IMR-90 (cell line): ENCODE measurements around the gene H1-8. TPM values are rescaled to one million over a fixed set of nuclear protein-coding genes. Genes with fewer than 3 reads are reported as not detected.

Experiments used
- ATAC-seq: fragments of 200-7000 bp; cut with Tn5 transposase; 2 replicates; pipeline ENCODE4 v1.9.1; 2020; ENCODE audit warnings: low read depth, mild to moderate bottlenecking, moderate library complexity
- BruUV-seq: library from RNA; stranded (reverse); fragments of 400-500 nt; replicated peaks from 2 replicates; lab custom pipeline; 2021; lab: Mats Ljungman, UMichigan
- CTCF ChIA-PET: fragments of 300-600 bp; formaldehyde crosslinking; extraction: SDS; loops from one replicate; lab custom pipeline; 2021; ENCODE audit warnings: antibody characterized with exemption; lab: Yijun Ruan, JAX
- POLR2A ChIA-PET: fragments of 300-600 bp; sonication (Branson Sonifier 250); formaldehyde crosslinking; loops from one replicate; lab custom pipeline; 2022; ENCODE audit warnings: antibody characterized with exemption; ENCODE audit not compliant: unreplicated experiment; lab: Charles Lee
- DNase-seq: peaks from one replicate; pipeline ENCODE4 v3.0.0; 2013
- H2AFZ ChIP-seq: replicated peaks from 2 replicates; pipeline ENCODE3; 2013; ENCODE audit warnings: low read length, mild to moderate bottlenecking; ENCODE audit not compliant: poor library complexity
- H2AK5ac ChIP-seq: 2 replicates; pipeline ENCODE4 v1.6.1; 2013; ENCODE audit warnings: low read depth, low read length, inconsistent platforms
- H2AK9ac ChIP-seq: replicated peaks from 2 replicates; pipeline ENCODE3; 2013; ENCODE audit warnings: mild to moderate bottlenecking, low read depth, low read length, moderate library complexity; ENCODE audit not compliant: poor library complexity
- H2BK120ac ChIP-seq: 2 replicates; pipeline ENCODE4 v1.6.1; 2013; ENCODE audit warnings: low read depth, low read length, inconsistent platforms
- H2BK15ac ChIP-seq: 3 replicates; pipeline ENCODE4 v1.6.1; 2013; ENCODE audit warnings: low read depth, low read length, inconsistent platforms
- H2BK20ac ChIP-seq: 2 replicates; pipeline ENCODE4 v1.6.1; 2013; ENCODE audit warnings: low read depth, mild to moderate bottlenecking, inconsistent platforms, low read length, moderate library complexity
- H2BK5ac ChIP-seq: 2 replicates; pipeline ENCODE4 v1.6.1; 2013; ENCODE audit warnings: mild to moderate bottlenecking, low read depth, low read length, inconsistent platforms; ENCODE audit not compliant: poor library complexity, severe bottlenecking
- H3K14ac ChIP-seq: replicated peaks from 2 replicates; pipeline ENCODE4 v1.6.1; 2013; ENCODE audit warnings: low read depth, low read length, inconsistent platforms
- H3K18ac ChIP-seq: 2 replicates; pipeline ENCODE4 v1.6.1; 2013; ENCODE audit warnings: low read depth, low read length, control low read depth
- H3K23ac ChIP-seq: 2 replicates; pipeline ENCODE4 v1.6.1; 2013; ENCODE audit warnings: low read depth, low read length, inconsistent platforms
- H3K27ac ChIP-seq: 2 replicates; pipeline ENCODE4 v1.5.1; 2013; ENCODE audit warnings: mild to moderate bottlenecking, control low read depth, low read length; ENCODE audit not compliant: insufficient read depth
- H3K27me3 ChIP-seq: 2 replicates; pipeline ENCODE4 v1.6.1; 2013; ENCODE audit warnings: low read length; ENCODE audit not compliant: control insufficient read depth, insufficient read depth
- H3K36me3 ChIP-seq: 2 replicates; pipeline ENCODE4 v1.6.1; 2013; ENCODE audit warnings: low read length, mixed read lengths; ENCODE audit not compliant: control insufficient read depth, insufficient read depth
- H3K4ac ChIP-seq: 2 replicates; pipeline ENCODE4 v1.6.1; 2013; ENCODE audit warnings: low read depth, low read length, inconsistent platforms
- H3K4me1 ChIP-seq: 2 replicates; pipeline ENCODE4 v1.6.1; 2013; ENCODE audit warnings: low read length, mixed read lengths; ENCODE audit not compliant: control insufficient read depth, insufficient read depth
- H3K4me2 ChIP-seq: 2 replicates; pipeline ENCODE4 v1.6.1; 2013; ENCODE audit warnings: low read depth, mild to moderate bottlenecking, control low read depth, low read length, moderate library complexity
- H3K4me3 ChIP-seq: 2 replicates; pipeline ENCODE4 v1.5.1; 2013; ENCODE audit warnings: low read depth, mild to moderate bottlenecking, control low read depth, low read length, moderate library complexity; ENCODE audit not compliant: insufficient read depth
- H3K56ac ChIP-seq: 2 replicates; pipeline ENCODE4 v1.6.1; 2013; ENCODE audit warnings: low read length, inconsistent platforms; ENCODE audit not compliant: insufficient read depth; ENCODE audit errors: extremely low read depth
- H3K79me1 ChIP-seq, 2 experiments: 2 replicates each; pipeline ENCODE4 v1.6.1; 2013; ENCODE audit warnings: low read length in 2 of 2, inconsistent platforms in 1 of 2, low read depth in 1 of 2
- H3K9ac ChIP-seq: 2 replicates; pipeline ENCODE4 v1.6.1; 2013; ENCODE audit warnings: low read depth, low read length, control low read depth
- H3K9me1 ChIP-seq: 2 replicates; pipeline ENCODE4 v1.6.1; 2013; ENCODE audit warnings: low read length, inconsistent platforms; ENCODE audit not compliant: insufficient read depth
- H3K9me3 ChIP-seq: 2 replicates; pipeline ENCODE4 v1.6.1; 2013; ENCODE audit warnings: low read length; ENCODE audit not compliant: control insufficient read depth, insufficient read depth
- H4K20me1 ChIP-seq: 2 replicates; pipeline ENCODE4 v1.6.1; 2013; ENCODE audit warnings: low read length, inconsistent platforms; ENCODE audit not compliant: insufficient read depth
- H4K5ac ChIP-seq: 2 replicates; pipeline ENCODE4 v1.6.1; 2013; ENCODE audit warnings: mild to moderate bottlenecking, low read depth, low read length, control low read depth
- H4K8ac ChIP-seq, 2 experiments: 2 replicates each; pipeline ENCODE4 v1.6.1; 2013; ENCODE audit warnings: low read depth in 2 of 2, low read length in 2 of 2, control low read depth in 1 of 2, inconsistent platforms in 1 of 2
- H4K91ac ChIP-seq: 2 replicates; pipeline ENCODE4 v1.6.1; 2013; ENCODE audit warnings: low read depth, low read length, inconsistent platforms; ENCODE audit not compliant: insufficient read depth
- CTCF ChIP-seq: conservative IDR thresholded peaks from 2 replicates; pipeline ENCODE4 v1.5.1; 2012; ENCODE audit warnings: mild to moderate bottlenecking, low read depth, low read length, improper control_type of control experiment
- FOS ChIP-seq: fragments of 150-350 bp; IDR thresholded peaks from 2 replicates; pipeline ENCODE4 v1.6.1; 2016; ENCODE audit warnings: low read depth, low read length
- RAD21 ChIP-seq: IDR thresholded peaks from 2 replicates; pipeline ENCODE4 v1.6.1; 2012; ENCODE audit warnings: low read length, improper control_type of control experiment
- RFX5 ChIP-seq: IDR thresholded peaks from 2 replicates; pipeline ENCODE4 v1.8.0; 2012; ENCODE audit warnings: low read depth, mild to moderate bottlenecking, low read length, moderate library complexity
- USF2 ChIP-seq: fragments of 150-350 bp; IDR thresholded peaks from 2 replicates; pipeline ENCODE4 v1.6.1; 2017; ENCODE audit warnings: mild to moderate bottlenecking, antibody characterized with exemption, low read length, low read depth
- WGBS, 2 experiments: methylation state at CpG; one replicate each; pipeline versions ENCODE4 v1.1.5 to v1.1.7; 2013; ENCODE audit warnings: missing lambda C conversion rate in 2 of 2; ENCODE audit not compliant: insufficient read length in 1 of 2; ENCODE audit errors: extremely low coverage in 2 of 2; 5-methylcytosine and 5-hydroxymethylcytosine counted together
- dilution Hi-C: fragments of 300-500 bp; cut with HindIII; formaldehyde crosslinking; loops from one replicate; pipeline ENCODE4 v1.14.3; 2018; ENCODE audit warnings: low sequenced_read_pairs; ENCODE audit not compliant: unreplicated experiment
- in situ Hi-C: fragments of 300-500 bp; cut with MboI; formaldehyde crosslinking; loops from 3 replicates; pipeline ENCODE4 v1.14.3; 2019; ENCODE audit warnings: low sequenced_read_pairs, inconsistent platforms, mixed read lengths
- intact Hi-C: fragments of 100-400 bp; cut with micrococcal nuclease; formaldehyde crosslinking; loops from 2 replicates; pipeline ENCODE4 v1.10.0; 2022
- polyA plus RNA-seq, 3 experiments: library from polyadenylated mRNA; depleted of rRNA; stranded (reverse); fragments of >200 nt; gene quantifications; 2 replicates each; pipeline ENCODE4 v1.2.3, GENCODE V29; 2012; ENCODE audit warnings: low replicate concordance in 1 of 3
- total RNA-seq: library from RNA; depleted of rRNA; stranded (reverse); fragments of >200 nt; gene quantifications from 2 replicates; pipeline ENCODE4 v1.2.3, GENCODE V29; 2012

The H1-8 gene
- total and polyA plus RNA-seq, 2 of the 4 experiments (the other 2 are of a cell fraction) = not detected

- CTCF ChIA-PET = no interaction called here
- Histone ChIP-seq H3K4ac (peak overlapping the region; percentile 98), H3K4me2 (peak overlapping the region; percentile 93), H3K9me3 (no peaks in the 10 kb centered on the region), H2AK5ac (peak overlapping the region; percentile 96), H3K36me3 (peaks cover 42% of the 10 kb centered on the region), H2BK20ac (peak overlapping the region; percentile 95), H4K8ac (peak overlapping the region; percentile 45 to 99; a peak in 3 of 4 replicates), H2BK15ac (peak overlapping the region; percentile 74), H4K20me1 (no peaks in the 10 kb centered on the region), H3K56ac (0 out of 2 replicates have a peak overlapping the region, but pooled peaks have one; percentile 28), H3K79me1 (peaks cover 13 to 41% of the 10 kb centered on the region in 2 experiments; a peak in 3 of 4 replicates), H3K14ac (peak overlapping the region; percentile 96), H3K9me1 (peaks cover 25% of the 10 kb centered on the region), H3K9ac (peak overlapping the region; percentile 21), H3K27me3 (no peaks in the 10 kb centered on the region), H3K4me1 (peaks cover 37% of the 10 kb centered on the region), H3K23ac (peak overlapping the region; percentile 93), H3K18ac (peak overlapping the region; percentile 86), H4K5ac (peak overlapping the region; percentile 88), H2AK9ac (peak overlapping the region; percentile 96), H3K4me3 (0 out of 2 replicates have a peak overlapping the region, but pooled peaks have one; percentile 0), H2BK120ac (peak overlapping the region; percentile 88), H3K27ac (peak overlapping the region; percentile 98), H2AFZ (peak overlapping the region; percentile 36), H4K91ac (peak overlapping the region; percentile 97), H2BK5ac (peak overlapping the region; percentile 96)
- dilution Hi-C loops = no loop called here
- TF ChIP-seq USF2 (no peak), RFX5 (no peak), CTCF (no peak), RAD21 (no peak), FOS (no peak)
- no peak for ATAC-seq
- WGBS, 2 experiments = 95% methylated on average over 9 of the region's 20 CpGs; no CpG with 5 or more reads in 1 of the 2 experiments
- no peak for DNase-seq
- BruUV-seq = no TSS peak
- in situ Hi-C loops = no loop called here
- POLR2A ChIA-PET = interaction anchor here (0.6 kb wide), 1 partner anchor 1769 kb away, joined by 16 read pairs; no protein-coding TSS in a partner anchor
- intact Hi-C loops = loop anchor here (2.0 to 5.0 kb wide), 2 partner anchors 37 to 117 kb away; partner anchors contain the start of gene IFT122
Measured at GRCh38 chr3:129559565-129560079, 16.6 kb downstream of the H1-8 start.
